Measurements from ENCODE around the gene RNF14.

RNF14 gene

DNA sequence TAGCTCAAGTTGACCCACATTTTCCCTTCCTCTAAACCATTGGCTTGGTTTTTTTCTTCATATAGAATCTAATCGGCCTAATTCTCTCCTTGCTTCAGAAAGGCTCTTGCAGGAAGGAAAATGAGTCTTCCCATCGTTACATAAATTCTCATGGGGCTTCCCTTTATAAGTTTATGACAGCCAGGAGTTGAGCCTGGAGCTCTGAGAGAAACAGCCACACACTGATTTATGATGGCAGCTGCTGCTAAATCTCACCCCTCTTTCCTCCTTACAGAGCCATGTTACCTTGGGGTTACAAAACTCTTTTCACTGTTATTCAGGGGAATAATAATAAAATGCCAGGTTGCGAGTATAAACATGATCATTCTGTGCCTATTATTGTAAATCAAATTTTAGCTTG lies 5.2 kb upstream of the RNF14 start:
- no peak overlapping the region for H3K4me3 ChIP-seq (ENCODE audit: low read length)
- DNase-seq (ENCODE audit: low read depth), result no peak
- TF ChIP-seq, protein P1, sequence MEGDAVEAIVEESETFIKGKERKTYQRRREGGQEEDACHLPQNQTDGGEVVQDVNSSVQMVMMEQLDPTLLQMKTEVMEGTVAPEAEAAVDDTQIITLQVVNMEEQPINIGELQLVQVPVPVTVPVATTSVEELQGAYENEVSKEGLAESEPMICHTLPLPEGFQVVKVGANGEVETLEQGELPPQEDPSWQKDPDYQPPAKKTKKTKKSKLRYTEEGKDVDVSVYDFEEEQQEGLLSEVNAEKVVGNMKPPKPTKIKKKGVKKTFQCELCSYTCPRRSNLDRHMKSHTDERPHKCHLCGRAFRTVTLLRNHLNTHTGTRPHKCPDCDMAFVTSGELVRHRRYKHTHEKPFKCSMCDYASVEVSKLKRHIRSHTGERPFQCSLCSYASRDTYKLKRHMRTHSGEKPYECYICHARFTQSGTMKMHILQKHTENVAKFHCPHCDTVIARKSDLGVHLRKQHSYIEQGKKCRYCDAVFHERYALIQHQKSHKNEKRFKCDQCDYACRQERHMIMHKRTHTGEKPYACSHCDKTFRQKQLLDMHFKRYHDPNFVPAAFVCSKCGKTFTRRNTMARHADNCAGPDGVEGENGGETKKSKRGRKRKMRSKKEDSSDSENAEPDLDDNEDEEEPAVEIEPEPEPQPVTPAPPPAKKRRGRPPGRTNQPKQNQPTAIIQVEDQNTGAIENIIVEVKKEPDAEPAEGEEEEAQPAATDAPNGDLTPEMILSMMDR (conservative IDR thresholded peaks at IDR 0.05; ENCODE audit: low read depth, low read length), result no peak

DNA sequence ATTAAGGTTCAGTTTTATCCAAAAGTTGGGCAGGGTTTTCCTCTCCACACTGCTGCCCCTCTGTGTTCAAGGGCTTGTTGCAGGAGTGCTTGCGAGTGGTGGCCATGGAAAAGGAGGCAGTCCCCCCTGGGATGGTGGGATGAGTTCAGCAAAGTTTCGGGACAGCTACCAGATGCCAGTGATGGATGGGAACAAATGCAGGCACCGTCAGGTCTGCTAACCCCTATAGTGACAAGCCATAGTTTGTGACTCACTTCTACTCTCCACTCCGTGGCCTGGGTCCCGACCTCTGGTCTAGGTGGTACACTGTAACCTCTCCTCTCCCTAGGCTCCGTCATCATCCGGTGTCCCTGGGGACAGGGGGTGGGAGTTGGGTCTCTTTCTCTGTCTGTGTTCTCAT lies 3.8 kb upstream of the RNF14 start:
- no peak for DNase-seq (ENCODE audit: low read depth)
- TF ChIP-seq, protein P1 (conservative IDR thresholded peaks at IDR 0.05; ENCODE audit: low read depth, low read length), result no peak
- H3K4me3 ChIP-seq (ENCODE audit: low read length), result no peak overlapping the region

DNA sequence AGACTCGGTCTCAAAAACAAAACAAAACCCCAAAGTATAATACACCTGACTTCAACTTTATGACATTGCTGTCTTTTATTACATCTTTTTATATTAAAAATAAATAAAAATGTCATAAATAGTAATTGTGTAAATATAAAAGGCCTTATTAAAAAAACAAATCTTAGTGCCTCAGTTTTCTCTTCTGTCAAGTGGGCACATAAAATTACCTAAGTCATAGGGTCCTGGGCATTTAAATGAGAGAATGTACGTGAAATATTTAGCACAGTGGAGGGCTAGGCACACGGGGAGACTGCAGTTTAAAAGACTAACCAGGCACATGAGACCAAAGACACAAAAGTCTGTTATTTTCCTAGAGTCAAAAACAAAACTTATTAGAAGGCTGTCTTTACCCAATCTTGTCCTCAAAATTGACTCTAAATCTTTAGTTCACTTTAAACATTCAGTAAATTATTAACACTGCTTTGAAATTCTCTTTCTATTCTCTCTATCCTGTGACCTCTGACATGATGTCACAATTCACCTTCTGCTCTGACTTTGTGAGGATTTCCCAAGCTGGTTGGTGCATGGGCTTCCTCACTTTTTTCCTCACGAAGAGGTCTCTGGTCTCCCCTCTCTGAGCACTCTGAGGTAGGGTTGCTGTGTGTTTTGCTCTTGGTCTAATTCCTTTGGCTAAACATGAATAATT lies 2.5 kb upstream of the RNF14 start:
- H3K4me3 ChIP-seq (ENCODE audit: low read length), result no peak overlapping the region
- DNase-seq (ENCODE audit: low read depth), result no peak
- TF ChIP-seq, protein P1 (conservative IDR thresholded peaks at IDR 0.05; ENCODE audit: low read depth, low read length), result no peak

DNA sequence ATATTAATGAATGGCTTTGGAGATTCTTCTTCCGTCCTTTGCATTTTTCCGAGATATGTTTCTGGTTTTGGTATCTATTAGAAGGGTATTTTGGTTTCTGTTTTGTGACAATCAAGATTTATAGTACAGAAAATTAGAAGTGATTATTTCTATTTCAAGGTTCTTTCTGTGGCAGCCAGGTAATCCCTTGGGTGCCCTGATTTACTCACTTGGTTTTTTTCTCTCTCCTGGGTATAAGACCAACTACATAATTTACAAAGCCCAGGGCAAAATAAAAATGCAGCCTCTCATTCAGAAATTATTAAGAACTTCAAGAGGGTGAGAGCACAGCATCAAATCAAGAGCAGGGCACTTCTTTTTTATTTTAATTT lies 2.0 kb upstream of the RNF14 start:
- no peak for DNase-seq (ENCODE audit: low read depth)
- TF ChIP-seq, protein P1 (conservative IDR thresholded peaks at IDR 0.05; ENCODE audit: low read depth, low read length), result no peak

DNA sequence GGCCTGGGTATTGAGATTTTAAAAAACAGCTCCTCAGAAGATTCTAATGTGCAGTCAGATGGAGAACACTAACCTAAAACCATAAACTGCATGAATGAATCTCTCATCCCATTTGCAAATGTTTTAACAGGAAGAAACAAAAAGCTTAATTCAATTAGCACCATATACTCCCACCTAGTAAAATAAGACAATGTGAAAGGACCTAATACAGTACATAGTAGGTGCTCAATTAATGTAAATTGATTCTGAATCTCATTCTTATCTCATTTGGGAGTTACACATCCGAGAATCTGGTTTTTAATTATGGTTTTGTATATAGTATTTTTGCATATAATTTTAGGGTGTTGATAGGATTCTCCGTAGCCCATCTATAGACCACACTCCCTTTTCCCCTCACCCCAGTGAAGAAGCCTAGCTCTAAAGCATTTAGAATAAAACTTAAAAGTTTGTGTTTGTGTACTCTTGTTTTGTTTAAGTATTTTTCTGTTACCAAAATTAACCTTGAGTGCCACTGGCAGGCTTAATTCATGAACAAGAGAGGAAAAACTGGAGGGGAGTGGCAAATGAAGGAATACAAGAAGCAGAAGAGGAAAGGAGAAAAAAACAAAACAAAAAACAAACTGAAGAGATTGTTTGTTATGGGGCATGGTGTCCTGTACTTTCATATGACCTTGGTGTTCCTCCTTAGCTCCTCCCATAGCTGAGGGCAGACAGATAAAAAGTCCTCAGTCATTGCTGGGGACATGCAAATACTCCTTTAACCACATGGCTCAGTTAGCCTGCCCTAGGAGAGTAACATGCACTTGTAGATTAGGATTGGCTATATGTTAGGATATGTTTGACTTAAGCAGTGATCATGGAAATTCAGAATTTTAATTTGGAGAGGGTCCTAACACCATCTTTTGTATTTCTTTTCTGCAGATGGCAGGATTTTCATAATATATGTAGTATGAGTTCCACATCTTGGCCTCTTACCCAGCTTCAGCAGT lies 1.2 kb downstream of the RNF14 start:
- peak overlapping the region; percentile 60 for H3K4me3 ChIP-seq (ENCODE audit: low read length)
- TF ChIP-seq, protein P1 (conservative IDR thresholded peaks at IDR 0.05; ENCODE audit: low read depth, low read length), result no peak
- no peak for DNase-seq (ENCODE audit: low read depth)

More for the DNA sequence above, 2.0 kb upstream of the RNF14 start:
- no peak overlapping the region for H3K4me3 ChIP-seq (ENCODE audit: low read length)

DNA sequence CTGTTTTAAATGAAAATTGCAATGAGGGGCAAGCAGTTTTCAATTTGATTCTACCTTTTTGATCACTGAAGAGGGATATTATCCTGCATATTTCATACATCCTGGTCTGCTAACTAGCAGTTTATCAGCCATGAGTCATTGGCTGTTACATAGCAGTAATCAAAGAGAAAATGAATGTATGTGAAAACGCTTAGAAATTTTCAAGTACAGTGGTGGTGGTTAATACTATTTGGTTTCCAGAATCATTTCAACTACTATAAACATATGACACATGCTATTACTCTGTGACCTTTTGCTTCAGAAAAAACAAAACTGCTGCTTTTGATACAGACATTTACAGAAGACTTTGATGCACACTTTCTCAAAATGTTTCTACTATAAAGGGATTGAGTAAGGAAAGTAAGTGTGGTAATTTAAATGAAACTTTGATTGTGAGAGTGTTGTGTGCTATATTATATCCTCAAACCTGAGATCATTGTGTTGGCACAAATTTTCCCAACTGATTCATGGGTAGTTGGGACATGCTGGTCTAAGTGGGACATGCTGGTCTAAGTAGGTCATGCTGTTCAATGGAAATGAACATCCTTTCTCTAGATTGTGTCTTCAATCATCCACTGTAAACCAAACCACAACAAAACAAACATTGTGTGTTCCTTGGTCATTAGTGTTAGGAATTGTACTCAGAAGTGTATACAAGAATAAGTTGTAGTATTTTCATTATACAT lies 5.1 kb downstream of the RNF14 start:
- TF ChIP-seq, protein P1 (conservative IDR thresholded peaks at IDR 0.05; ENCODE audit: low read depth, low read length), result no peak
- no peak for DNase-seq (ENCODE audit: low read depth)
- no peak overlapping the region for H3K4me3 ChIP-seq (ENCODE audit: low read length)
